Neural crest cell (in vitro differentiated cells): ENCODE data around the gene QSOX1. TPM values are rescaled to one million over a fixed set of nuclear protein-coding genes. Genes with fewer than 3 reads are reported as not detected.

Experiments
- DNase-seq: peaks from one replicate; pipeline ENCODE4 v3.0.0; 2021; ENCODE audit warnings: low read depth, mixed read lengths, low spot score
- H3K27ac Mint-ChIP-seq: one replicate; pipeline ENCODE4 v1.8.0; 2021; ENCODE audit warnings: mild to moderate bottlenecking, mixed read lengths; ENCODE audit not compliant: unreplicated experiment
- H3K27me3 Mint-ChIP-seq: 2 replicates; pipeline ENCODE4 v1.8.0; 2021; ENCODE audit warnings: low read depth, mild to moderate bottlenecking, mixed read lengths
- H3K36me3 Mint-ChIP-seq: 2 replicates; pipeline ENCODE4 v1.8.0; 2021; ENCODE audit warnings: low read depth, mild to moderate bottlenecking, mixed read lengths
- H3K4me1 Mint-ChIP-seq: 2 replicates; pipeline ENCODE4 v1.8.0; 2021; ENCODE audit warnings: mixed read lengths
- H3K4me3 Mint-ChIP-seq: one replicate; pipeline ENCODE4 v1.8.0; 2021; ENCODE audit warnings: mild to moderate bottlenecking, mixed read lengths
- H3K9me3 Mint-ChIP-seq: 2 replicates; pipeline ENCODE4 v1.8.0; 2021; ENCODE audit warnings: mixed read lengths
- CTCF ChIP-seq: fragments of 200-600 bp; sonication (generic); conservative IDR thresholded peaks from 2 replicates; pipeline ENCODE4 v1.5.0; 2021; ENCODE audit warnings: antibody characterized with exemption, mild to moderate bottlenecking
- total RNA-seq: library from RNA; stranded (reverse); gene quantifications from 2 replicates; pipeline ENCODE4 v1.2.1, GENCODE V29; 2021

QSOX1 gene
- total RNA-seq, 1 donor from 2014 or later, result 39.8 TPM

- H3K4me3 Mint-ChIP-seq, result no peak overlapping the region
- DNase-seq, result no peak
- H3K36me3 Mint-ChIP-seq, result no peaks in the 10 kb centered on the region
- H3K27ac Mint-ChIP-seq, result peak overlapping the region; percentile 86
- no peaks in the 10 kb centered on the region for H3K9me3 Mint-ChIP-seq
- no peaks in the 10 kb centered on the region for H3K27me3 Mint-ChIP-seq
- H3K4me1 Mint-ChIP-seq, result no peaks in the 10 kb centered on the region
- no peak for TF ChIP-seq CTCF
These were observed 17.0 kb downstream of the QSOX1 start for GRCh38 chr1:180171691-180172090.

GRCh38 chr1:180173451-180173850 lies 18.8 kb downstream of the QSOX1 start:
- no peak for TF ChIP-seq CTCF
- no peaks in the 10 kb centered on the region for H3K9me3 Mint-ChIP-seq
- no peak overlapping the region for H3K27ac Mint-ChIP-seq
- H3K4me1 Mint-ChIP-seq, result peaks cover 5% of the 10 kb centered on the region
- no peak overlapping the region for H3K4me3 Mint-ChIP-seq
- DNase-seq, result no peak
- no peaks in the 10 kb centered on the region for H3K36me3 Mint-ChIP-seq
- H3K27me3 Mint-ChIP-seq, result no peaks in the 10 kb centered on the region

- Mint-ChIP-seq H3K9me3 (no peaks in the 10 kb centered on the region), H3K36me3 (no peaks in the 10 kb centered on the region), H3K27me3 (no peaks in the 10 kb centered on the region), H3K4me3 (no peak overlapping the region), H3K27ac (no peak overlapping the region), H3K4me1 (peaks cover 5% of the 10 kb centered on the region)
- no peak for DNase-seq
- no peak for TF ChIP-seq CTCF
These were observed 19.3 kb downstream of the QSOX1 start for GRCh38 chr1:180173952-180174351.

- no peaks in the 10 kb centered on the region for H3K36me3 Mint-ChIP-seq
- no peaks in the 10 kb centered on the region for H3K27me3 Mint-ChIP-seq
- no peak for DNase-seq
- H3K4me3 Mint-ChIP-seq, result no peak overlapping the region
- TF ChIP-seq CTCF, result no peak
- H3K4me1 Mint-ChIP-seq, result peaks cover 5% of the 10 kb centered on the region
- H3K9me3 Mint-ChIP-seq, result no peaks in the 10 kb centered on the region
- H3K27ac Mint-ChIP-seq, result no peak overlapping the region
These were observed 20.6 kb downstream of the QSOX1 start for GRCh38 chr1:180175291-180175690.

- Mint-ChIP-seq H3K4me1 (peaks cover 5% of the 10 kb centered on the region), H3K27ac (no peak overlapping the region), H3K9me3 (no peaks in the 10 kb centered on the region), H3K27me3 (no peaks in the 10 kb centered on the region), H3K4me3 (no peak overlapping the region), H3K36me3 (no peaks in the 10 kb centered on the region)
- no peak for TF ChIP-seq CTCF
- DNase-seq, result no peak
These were observed 21.1 kb downstream of the QSOX1 start for GRCh38 chr1:180175806-180176205.

- Mint-ChIP-seq H3K4me1 (peaks cover 5% of the 10 kb centered on the region), H3K27ac (no peak overlapping the region), H3K9me3 (no peaks in the 10 kb centered on the region), H3K36me3 (no peaks in the 10 kb centered on the region), H3K27me3 (no peaks in the 10 kb centered on the region), H3K4me3 (no peak overlapping the region)
- DNase-seq, result no peak
- no peak for TF ChIP-seq CTCF
These were observed 22.3 kb downstream of the QSOX1 start for GRCh38 chr1:180176965-180177364.
